ENCODE results near the gene ANO2.
A peak's percentile ranks its signal among the peaks of the same experiment; 100 is the strongest.

The ANO2 gene

GRCh38 chr12:5577211-5577612 lies 367.8 kb downstream of the ANO2 start:
- no peak for DNase-seq

GRCh38 chr12:5575987-5576386 lies 369.1 kb downstream of the ANO2 start:
- no peak for DNase-seq

- no peak for DNase-seq
These were observed 369.8 kb downstream of the ANO2 start for GRCh38 chr12:5575232-5575631.

- no peak for DNase-seq
These were observed 371.7 kb downstream of the ANO2 start for GRCh38 chr12:5573390-5573789.

- DNase-seq, result no peak
These were observed 373.9 kb downstream of the ANO2 start for GRCh38 chr12:5571115-5571514.

GRCh38 chr12:5570416-5570815 lies 374.6 kb downstream of the ANO2 start:
- DNase-seq, result no peak

GRCh38 chr12:5568325-5568981 lies 376.6 kb downstream of the ANO2 start:
- DNase-seq, result no peak

- peak; percentile 45 for DNase-seq
These were observed 377.9 kb downstream of the ANO2 start for GRCh38 chr12:5567016-5567725.

GRCh38 chr12:5565933-5566599 lies 379.0 kb downstream of the ANO2 start:
- peak; percentile 91 for DNase-seq

GRCh38 chr12:5562581-5562980 lies 382.5 kb downstream of the ANO2 start:
- DNase-seq, result no peak

GRCh38 chr12:5561846-5562245 lies 383.2 kb downstream of the ANO2 start:
- no peak for DNase-seq

GRCh38 chr12:5561057-5561456 lies 384.0 kb downstream of the ANO2 start:
- DNase-seq, result peak; percentile 34

- no peak for DNase-seq
These were observed 384.8 kb downstream of the ANO2 start for GRCh38 chr12:5560265-5560664.

GRCh38 chr12:5557906-5558305 lies 387.2 kb downstream of the ANO2 start:
- DNase-seq, result no peak

- no peak for DNase-seq
These were observed 387.9 kb downstream of the ANO2 start for GRCh38 chr12:5556946-5557673.

GRCh38 chr12:5556033-5556614 lies 388.9 kb downstream of the ANO2 start:
- DNase-seq, result no peak

- DNase-seq, result peak; percentile 94
These were observed 390.3 kb downstream of the ANO2 start for GRCh38 chr12:5554711-5555110.

GRCh38 chr12:5549011-5549410 lies 396.0 kb downstream of the ANO2 start:
- no peak for DNase-seq

- DNase-seq, result no peak
These were observed 396.7 kb downstream of the ANO2 start for GRCh38 chr12:5548152-5548943.

GRCh38 chr12:5546616-5547015 lies 398.4 kb downstream of the ANO2 start:
- DNase-seq, result peak; percentile 94

- DNase-seq, result no peak
These were observed 407.3 kb downstream of the ANO2 start for GRCh38 chr12:5537771-5538170.
